Keratinocyte (primary cell): ENCODE results near the gene NUDT12. TPM values are rescaled to one million over a fixed set of nuclear protein-coding genes. Genes with fewer than 3 reads are reported as not detected.

ENCODE experiments used
- DNase-seq: peaks from one replicate; pipeline ENCODE4 v3.0.0-alpha.2; 2011; ENCODE audit warnings: low read depth, missing footprints, low spot score
- FAIRE-seq: peaks from 2 replicates; lab custom pipeline; 2011; peaks lifted over from hg19 to GRCh38; lab: Jason Lieb, UNC
- H2AFZ ChIP-seq: 2 replicates; pipeline ENCODE4 v1.6.0; 2012; ENCODE audit warnings: low read length, control low read depth, inconsistent platforms; ENCODE audit not compliant: control insufficient read depth
- H3K27ac ChIP-seq: 2 replicates; pipeline ENCODE4 v1.5.1; 2011; ENCODE audit warnings: low read length; ENCODE audit not compliant: control insufficient read depth, insufficient read depth
- H3K27me3 ChIP-seq: 3 replicates; pipeline ENCODE4 v1.6.0; 2011; ENCODE audit warnings: low read length; ENCODE audit not compliant: control insufficient read depth, insufficient read depth; ENCODE audit errors: extremely low read depth
- H3K36me3 ChIP-seq, 2 experiments: 2 replicates in 1 of 2; 3 replicates in 1 of 2; pipeline ENCODE4 v1.5.1; 2011; ENCODE audit warnings: low read length in 2 of 2, mild to moderate bottlenecking in 1 of 2; ENCODE audit not compliant: control insufficient read depth in 2 of 2, insufficient read depth in 2 of 2; ENCODE audit errors: extremely low read depth in 1 of 2
- H3K4me1 ChIP-seq: 3 replicates; pipeline ENCODE4 v1.5.1; 2011; ENCODE audit warnings: low read length; ENCODE audit not compliant: control insufficient read depth, insufficient read depth; ENCODE audit errors: extremely low read depth
- H3K4me2 ChIP-seq: 3 replicates; pipeline ENCODE4 v1.6.0; 2011; ENCODE audit warnings: low read depth, low read length; ENCODE audit not compliant: control insufficient read depth, insufficient read depth; ENCODE audit errors: extremely low read depth
- H3K4me3 ChIP-seq, 3 experiments: fragments of 200-600 bp in 1 of 3; sonication (generic) in 1 of 3; 2 replicates in 2 of 3; 3 replicates in 1 of 3; pipeline ENCODE4 v1.5.1; 2011 to 2016; ENCODE audit warnings: low read length in 3 of 3, mild to moderate bottlenecking in 3 of 3, control low read depth in 2 of 3, inconsistent platforms in 1 of 3, low read depth in 1 of 3, mixed read lengths in 1 of 3, mixed run types in 1 of 3, moderate library complexity in 1 of 3; ENCODE audit not compliant: control insufficient read depth in 2 of 3, insufficient read depth in 2 of 3; ENCODE audit errors: extremely low read depth in 1 of 3
- H3K79me2 ChIP-seq: 2 replicates; pipeline ENCODE4 v1.6.0; 2012; ENCODE audit warnings: low read length; ENCODE audit not compliant: control insufficient read depth, insufficient read depth
- H3K9ac ChIP-seq: 3 replicates; pipeline ENCODE4 v1.6.0; 2011; ENCODE audit warnings: low read length; ENCODE audit not compliant: control insufficient read depth, insufficient read depth; ENCODE audit errors: extremely low read depth
- H3K9me1 ChIP-seq: 3 replicates; pipeline ENCODE4 v1.6.0; 2011; ENCODE audit warnings: low read length; ENCODE audit not compliant: control insufficient read depth, insufficient read depth; ENCODE audit errors: extremely low read depth
- H3K9me3 ChIP-seq: 2 replicates; pipeline ENCODE4 v1.5.1; 2012; ENCODE audit warnings: low read depth, low read length; ENCODE audit not compliant: control insufficient read depth
- H4K20me1 ChIP-seq: 3 replicates; pipeline ENCODE4 v1.6.0; 2011; ENCODE audit warnings: low read length; ENCODE audit not compliant: control insufficient read depth, insufficient read depth; ENCODE audit errors: extremely low read depth
- CTCF ChIP-seq, 3 experiments: IDR thresholded peaks in 1 of 3; conservative IDR thresholded peaks in 1 of 3; optimal IDR thresholded peaks in 1 of 3; 2 replicates in 2 of 3; 3 replicates in 1 of 3; pipeline versions ENCODE3 to v1.5.1; 2011; ENCODE audit warnings: low read length in 3 of 3, mild to moderate bottlenecking in 3 of 3, moderate library complexity in 2 of 3, control low read depth in 1 of 3, inconsistent platforms in 1 of 3; ENCODE audit not compliant: insufficient read depth in 2 of 3; ENCODE audit errors: extremely low read depth in 1 of 3
- EZH2 ChIP-seq: IDR thresholded peaks from one replicate; pipeline ENCODE4 v1.6.1; 2012; ENCODE audit warnings: inconsistent platforms, mild to moderate bottlenecking, low read length, moderate library complexity
- dilution Hi-C: fragments of 300-500 bp; cut with MboI; formaldehyde crosslinking; loops from one replicate; pipeline ENCODE4 v1.7.0; 2020; ENCODE audit warnings: low sequenced_read_pairs; ENCODE audit not compliant: extremely low pct_ligation_motif_present
- polyA plus RNA-seq, 5 experiments: library from polyadenylated mRNA; depleted of rRNA in 3 of 5; stranded (reverse) in 3 of 5; stranded (forward) in 1 of 5; unstranded in 1 of 5; fragments of >200 nt; gene quantifications; 1 replicate in 1 of 5; 2 replicates in 3 of 5; 3 replicates in 1 of 5; pipeline versions ENCODE4 v1.2.1 to v1.2.3, GENCODE V29; 2011 to 2012; ENCODE audit warnings: missing spikeins in 2 of 5, low read depth in 1 of 5, low replicate concordance in 1 of 5

Gene NUDT12
- polyA plus RNA-seq, 1 donor (not counting 4 experiments of a cell fraction or from before 2014, with no cell fraction given): 17.6 TPM

- no peak overlapping the region for H2AFZ ChIP-seq
Measured at GRCh38 chr5:103582364-103582763, 19.8 kb upstream of the NUDT12 start.

GRCh38 chr5:103573411-103573810, 10.8 kb upstream of the NUDT12 start:
- no peaks in the 10 kb centered on the region for H3K36me3 ChIP-seq
- no peak overlapping the region for H3K4me2 ChIP-seq
- H3K9ac ChIP-seq: no peak overlapping the region
- dilution Hi-C loops: no loop called here
- no peaks in the 10 kb centered on the region for H3K9me1 ChIP-seq
- DNase-seq (no peak), FAIRE-seq (no peak)
- H2AFZ ChIP-seq: no peak overlapping the region
- no peaks in the 10 kb centered on the region for H4K20me1 ChIP-seq
- no peak overlapping the region for H3K4me3 ChIP-seq
- no peaks in the 10 kb centered on the region for H3K27me3 ChIP-seq
- TF ChIP-seq EZH2 (no peak), CTCF (optimal IDR thresholded peaks at IDR 0.05 in 1 of 3, IDR thresholded peaks at IDR 0.05 in 1 of 3, conservative IDR thresholded peaks at IDR 0.05 in 1 of 3; ENCODE audit: extremely low read depth in 1 of 3, insufficient read depth in 2 of 3, low read length in 3 of 3) (no peak)
- no peaks in the 10 kb centered on the region for H3K79me2 ChIP-seq
- H3K4me1 ChIP-seq: no peaks in the 10 kb centered on the region
- H3K9me3 ChIP-seq: no peaks in the 10 kb centered on the region
- no peak overlapping the region for H3K27ac ChIP-seq

More at GRCh38 chr5:103582364-103582763, 19.8 kb upstream of the NUDT12 start:
- Histone ChIP-seq H3K9me1 (no peaks in the 10 kb centered on the region), H3K36me3 (no peaks in the 10 kb centered on the region), H3K79me2 (no peaks in the 10 kb centered on the region), H3K4me1 (no peaks in the 10 kb centered on the region), H3K27me3 (no peaks in the 10 kb centered on the region), H3K9ac (no peak overlapping the region), H3K4me3 (no peak overlapping the region), H3K4me2 (no peak overlapping the region), H4K20me1 (no peaks in the 10 kb centered on the region), H3K27ac (no peak overlapping the region), H3K9me3 (no peaks in the 10 kb centered on the region)
- dilution Hi-C loops: no loop called here
- FAIRE-seq (no peak), DNase-seq (no peak)
- no peak for TF ChIP-seq EZH2
- TF ChIP-seq CTCF (optimal IDR thresholded peaks at IDR 0.05 in 1 of 3, IDR thresholded peaks at IDR 0.05 in 1 of 3, conservative IDR thresholded peaks at IDR 0.05 in 1 of 3; ENCODE audit: extremely low read depth in 1 of 3, insufficient read depth in 2 of 3, low read length in 3 of 3): peak; percentile 25 to 55 (median 51)
